ENCODE data around the gene SCYGR1. TPM values are rescaled to one million over a fixed set of nuclear protein-coding genes. Genes with fewer than 3 reads are reported as not detected.

SCYGR1 gene
- total RNA-seq, 4 donors from 2014 or later, result not detected

GRCh38 chr2:227349989-227350612 is 37.6 kb downstream of the SCYGR1 start:
- no peak overlapping the region for H3K4me3 ChIP-seq
- peaks cover 0 to 41% of the 10 kb centered on the region in 2 donors for H3K36me3 ChIP-seq
- H3K27ac ChIP-seq, result no peak overlapping the region
- H3K27me3 ChIP-seq, result no peaks in the 10 kb centered on the region
- no peaks in the 10 kb centered on the region for H3K9me3 ChIP-seq
- TF ChIP-seq POLR2A (IDR thresholded peaks at IDR 0.05) (no peak), EP300 (IDR thresholded peaks at IDR 0.05) (no peak)
- ATAC-seq, result no peak
- 79 to 90% methylated on average over 6 to 7 of the region's 7 CpGs for WGBS, 2 donors (ENCODE audit: low coverage in 1 of 2)
- no peaks in the 10 kb centered on the region for H3K4me1 ChIP-seq

- Histone ChIP-seq H3K36me3 (peaks cover 0 to 46% of the 10 kb centered on the region in 2 donors), H3K27ac (no peak overlapping the region), H3K9me3 (no peaks in the 10 kb centered on the region), H3K4me3 (no peak overlapping the region), H3K27me3 (no peaks in the 10 kb centered on the region), H3K4me1 (no peaks in the 10 kb centered on the region)
- no peak for TF ChIP-seq EP300 (IDR thresholded peaks at IDR 0.05)
- no peak for TF ChIP-seq POLR2A (IDR thresholded peaks at IDR 0.05)
- TF ChIP-seq CTCF (IDR thresholded peaks at IDR 0.05), result no peak
- TF ChIP-seq POLR2AphosphoS5 (IDR thresholded peaks at IDR 0.05), result no peak
- no peak for ATAC-seq
- 92 to 100% methylated on average over 1 to 2 of the region's 2 CpGs for WGBS, 2 donors (ENCODE audit: low coverage in 1 of 2)
Observed at GRCh38 chr2:227348324-227348723, 39.4 kb downstream of the SCYGR1 start.

- no peaks in the 10 kb centered on the region for H3K4me1 ChIP-seq
- peaks cover 0 to 47% of the 10 kb centered on the region in 2 donors for H3K36me3 ChIP-seq
- ATAC-seq, result no peak
- 83 to 100% methylated on average over 3 to 7 of the region's 7 CpGs for WGBS, 2 donors (ENCODE audit: low coverage in 1 of 2)
- H3K27ac ChIP-seq, result no peak overlapping the region
- no peaks in the 10 kb centered on the region for H3K9me3 ChIP-seq
- H3K27me3 ChIP-seq, result no peaks in the 10 kb centered on the region
- TF ChIP-seq EP300 (IDR thresholded peaks at IDR 0.05) (no peak), POLR2A (IDR thresholded peaks at IDR 0.05) (no peak), POLR2AphosphoS5 (IDR thresholded peaks at IDR 0.05) (no peak), CTCF (IDR thresholded peaks at IDR 0.05) (no peak)
- H3K4me3 ChIP-seq, result no peak overlapping the region
Observed at GRCh38 chr2:227347117-227347516, 40.6 kb downstream of the SCYGR1 start.

GRCh38 chr2:227344231-227344630 is 43.5 kb downstream of the SCYGR1 start:
- 84 to 100% methylated on average over 2 of the region's 2 CpGs for WGBS, 2 donors (ENCODE audit: low coverage in 1 of 2)
- Histone ChIP-seq H3K27ac (no peak overlapping the region), H3K4me1 (no peaks in the 10 kb centered on the region), H3K36me3 (peaks cover 0 to 70% of the 10 kb centered on the region in 2 donors), H3K4me3 (no peak overlapping the region), H3K9me3 (no peaks in the 10 kb centered on the region), H3K27me3 (no peaks in the 10 kb centered on the region)
- TF ChIP-seq CTCF (IDR thresholded peaks at IDR 0.05) (no peak), POLR2AphosphoS5 (IDR thresholded peaks at IDR 0.05) (no peak)
- no peak for ATAC-seq

GRCh38 chr2:227341553-227341952 is 46.2 kb downstream of the SCYGR1 start:
- WGBS, 2 donors (ENCODE audit: low coverage in 1 of 2), result 83 to 93% methylated on average over 2 of the region's 2 CpGs
- Histone ChIP-seq H3K4me3 (no peak overlapping the region), H3K4me1 (no peaks in the 10 kb centered on the region), H3K27ac (no peak overlapping the region), H3K36me3 (peaks cover 0 to 60% of the 10 kb centered on the region in 2 donors), H3K27me3 (no peaks in the 10 kb centered on the region), H3K9me3 (no peaks in the 10 kb centered on the region)
- no peak for ATAC-seq
- TF ChIP-seq CTCF (IDR thresholded peaks at IDR 0.05), result no peak
- no peak for TF ChIP-seq POLR2AphosphoS5 (IDR thresholded peaks at IDR 0.05)
- no peak for TF ChIP-seq EP300 (IDR thresholded peaks at IDR 0.05)
- TF ChIP-seq POLR2A (IDR thresholded peaks at IDR 0.05), result no peak

Measured in gastroesophageal sphincter (tissue), 4 donors.